ENCODE data around the gene BBS2.

Gene BBS2

GRCh38 chr16:56559109-56559508 is 39.3 kb upstream of the BBS2 start:
- no peak for TF ChIP-seq REST (IDR thresholded peaks at IDR 0.05; ENCODE audit: insufficient read depth in 1 of 2, low read depth in 2 of 2, low read length in 2 of 2)
- no peak for TF ChIP-seq TAF1 (IDR thresholded peaks at IDR 0.05; ENCODE audit: borderline replicate concordance, insufficient read depth, low read length)
- TF ChIP-seq FOXP2 (optimal IDR thresholded peaks at IDR 0.05; ENCODE audit: borderline replicate concordance, extremely low read depth, extremely low read length, insufficient read depth), result no peak
- no peak for TF ChIP-seq SIN3A (IDR thresholded peaks at IDR 0.05; ENCODE audit: borderline replicate concordance, insufficient read depth, low read length)
- TF ChIP-seq POLR2AphosphoS5 (IDR thresholded peaks at IDR 0.05; ENCODE audit: low read depth, low read length), result no peak

GRCh38 chr16:56558024-56558747 is 38.4 kb upstream of the BBS2 start:
- TF ChIP-seq TAF1 (IDR thresholded peaks at IDR 0.05; ENCODE audit: borderline replicate concordance, insufficient read depth, low read length) (no peak), SIN3A (IDR thresholded peaks at IDR 0.05; ENCODE audit: borderline replicate concordance, insufficient read depth, low read length) (no peak), REST (IDR thresholded peaks at IDR 0.05; ENCODE audit: insufficient read depth in 1 of 2, low read depth in 2 of 2, low read length in 2 of 2) (no peak)

GRCh38 chr16:56554441-56554840 is 34.6 kb upstream of the BBS2 start:
- TF ChIP-seq REST (IDR thresholded peaks at IDR 0.05; ENCODE audit: insufficient read depth in 1 of 2, low read depth in 2 of 2, low read length in 2 of 2) (no peak), TAF1 (IDR thresholded peaks at IDR 0.05; ENCODE audit: borderline replicate concordance, insufficient read depth, low read length) (no peak), SIN3A (IDR thresholded peaks at IDR 0.05; ENCODE audit: borderline replicate concordance, insufficient read depth, low read length) (no peak), FOXP2 (optimal IDR thresholded peaks at IDR 0.05; ENCODE audit: borderline replicate concordance, extremely low read depth, extremely low read length, insufficient read depth) (no peak), POLR2AphosphoS5 (IDR thresholded peaks at IDR 0.05; ENCODE audit: low read depth, low read length) (no peak)

- TF ChIP-seq FOXP2 (optimal IDR thresholded peaks at IDR 0.05; ENCODE audit: borderline replicate concordance, extremely low read depth, extremely low read length, insufficient read depth) (no peak), TAF1 (IDR thresholded peaks at IDR 0.05; ENCODE audit: borderline replicate concordance, insufficient read depth, low read length) (no peak), SIN3A (IDR thresholded peaks at IDR 0.05; ENCODE audit: borderline replicate concordance, insufficient read depth, low read length) (no peak), REST (IDR thresholded peaks at IDR 0.05; ENCODE audit: insufficient read depth in 1 of 2, low read depth in 2 of 2, low read length in 2 of 2) (no peak), POLR2AphosphoS5 (IDR thresholded peaks at IDR 0.05; ENCODE audit: low read depth, low read length) (no peak)
Measured at GRCh38 chr16:56551796-56552738, 32.2 kb upstream of the BBS2 start.
